C4-2B (cell line): ENCODE measurements around the gene ITGB1BP1.

ENCODE experiments used
- H3K27ac ChIP-seq: fragments of 450-650 bp; 2 replicates; pipeline ENCODE4 v1.5.1; 2017
- CTCF ChIP-seq: fragments of 450-650 bp; conservative IDR thresholded peaks from 2 replicates; pipeline ENCODE4 v1.5.1; 2017; ENCODE audit warnings: mild to moderate bottlenecking
- ZFX ChIP-seq: fragments of 450-650 bp; IDR thresholded peaks from 2 replicates; pipeline ENCODE4 v1.6.1; 2017

The ITGB1BP1 gene

GRCh38 chr2:9416962-9417316 is 6.4 kb downstream of the ITGB1BP1 start:
- no peak overlapping the region for H3K27ac ChIP-seq
- TF ChIP-seq ZFX (no peak), CTCF (no peak)

GRCh38 chr2:9416267-9416961 is 6.9 kb downstream of the ITGB1BP1 start:
- H3K27ac ChIP-seq, result no peak overlapping the region
- no peak for TF ChIP-seq ZFX
- no peak for TF ChIP-seq CTCF

- H3K27ac ChIP-seq, result no peak overlapping the region
- TF ChIP-seq CTCF (no peak), ZFX (no peak)
These were observed 7.7 kb downstream of the ITGB1BP1 start for GRCh38 chr2:9415516-9416169.

- TF ChIP-seq ZFX (no peak), CTCF (no peak)
- H3K27ac ChIP-seq, result no peak overlapping the region
These were observed 10.5 kb downstream of the ITGB1BP1 start for GRCh38 chr2:9412781-9413180.

GRCh38 chr2:9410108-9410507 is 13.2 kb downstream of the ITGB1BP1 start:
- TF ChIP-seq ZFX (no peak), CTCF (no peak)
- H3K27ac ChIP-seq, result no peak overlapping the region

GRCh38 chr2:9408641-9409151 is 14.6 kb downstream of the ITGB1BP1 start:
- H3K27ac ChIP-seq, result peak overlapping the region; percentile 66
- TF ChIP-seq ZFX (no peak), CTCF (no peak)

- TF ChIP-seq ZFX, result no peak
- TF ChIP-seq CTCF, result no peak
- no peak overlapping the region for H3K27ac ChIP-seq
These were observed 15.9 kb downstream of the ITGB1BP1 start for GRCh38 chr2:9407363-9407811.
